DMS79 treated with DMSO at 0.1 percent for 48 hours (cell line): Measurements from ENCODE around the gene RXRA.

Experiments used
- DNase-seq: peaks from one replicate; lab custom pipeline; 2025; lab: John Stamatoyannopoulos, UW

RXRA gene

GRCh38 chr9:134474055-134474370, 147.8 kb downstream of the RXRA start:
- no peak for DNase-seq

- no peak for DNase-seq
Measured at GRCh38 chr9:134475011-134475790, 148.9 kb downstream of the RXRA start.

GRCh38 chr9:134476272-134476941, 150.2 kb downstream of the RXRA start:
- no peak for DNase-seq

- no peak for DNase-seq
Measured at GRCh38 chr9:134476942-134477335, 150.7 kb downstream of the RXRA start.

- no peak for DNase-seq
Measured at GRCh38 chr9:134477342-134477925, 151.2 kb downstream of the RXRA start.

GRCh38 chr9:134477927-134478326, 151.7 kb downstream of the RXRA start:
- DNase-seq = no peak

GRCh38 chr9:134481762-134482161, 155.5 kb downstream of the RXRA start:
- DNase-seq = no peak

- DNase-seq = no peak
Measured at GRCh38 chr9:134482226-134482625, 156.0 kb downstream of the RXRA start.

- DNase-seq = no peak
Measured at GRCh38 chr9:134483361-134484184, 157.3 kb downstream of the RXRA start.

GRCh38 chr9:134484479-134484878, 158.2 kb downstream of the RXRA start:
- DNase-seq = no peak

GRCh38 chr9:134485653-134486052, 159.4 kb downstream of the RXRA start:
- DNase-seq = no peak

GRCh38 chr9:134486143-134486591, 159.9 kb downstream of the RXRA start:
- DNase-seq = no peak

GRCh38 chr9:134486596-134486995, 160.3 kb downstream of the RXRA start:
- DNase-seq = no peak
